ENCODE data around the gene CDK5R1.

CDK5R1 gene

GRCh38 chr17:32475258-32475657 is 11.5 kb upstream of the CDK5R1 start:
- no peak for DNase-seq

- no peak for DNase-seq
Observed at GRCh38 chr17:32477220-32477619, 9.6 kb upstream of the CDK5R1 start.

GRCh38 chr17:32479074-32479617 is 7.6 kb upstream of the CDK5R1 start:
- DNase-seq = no peak

GRCh38 chr17:32481193-32481592 is 5.6 kb upstream of the CDK5R1 start:
- DNase-seq = no peak

- no peak for DNase-seq
Observed at GRCh38 chr17:32482568-32483320, 4.0 kb upstream of the CDK5R1 start.

- peak; percentile 68 for DNase-seq
Observed at GRCh38 chr17:32483451-32484019, 3.3 kb upstream of the CDK5R1 start.

GRCh38 chr17:32484041-32484461 is 2.7 kb upstream of the CDK5R1 start:
- no peak for DNase-seq

- no peak for DNase-seq
Observed at GRCh38 chr17:32484628-32485027, 2.2 kb upstream of the CDK5R1 start.

GRCh38 chr17:32485261-32486110 is 1.3 kb upstream of the CDK5R1 start:
- no peak for DNase-seq

- peak; percentile 74 for DNase-seq
Observed at GRCh38 chr17:32486111-32486700, 587 bp upstream of the CDK5R1 start.

GRCh38 chr17:32487473-32488176 is 832 bp downstream of the CDK5R1 start:
- DNase-seq = no peak

GRCh38 chr17:32488177-32488542 is 1.4 kb downstream of the CDK5R1 start:
- no peak for DNase-seq

- DNase-seq = no peak
Observed at GRCh38 chr17:32488604-32489180, 1.9 kb downstream of the CDK5R1 start.

- no peak for DNase-seq
Observed at GRCh38 chr17:32489320-32490100, 2.7 kb downstream of the CDK5R1 start.

- no peak for DNase-seq
Observed at GRCh38 chr17:32490101-32490482, 3.3 kb downstream of the CDK5R1 start.

GRCh38 chr17:32491371-32492263 is 4.8 kb downstream of the CDK5R1 start:
- DNase-seq = no peak

- no peak for DNase-seq
Observed at GRCh38 chr17:32492264-32492589, 5.4 kb downstream of the CDK5R1 start.

GRCh38 chr17:32492648-32493289 is 6.0 kb downstream of the CDK5R1 start:
- DNase-seq = no peak

GRCh38 chr17:32493571-32493970 is 6.8 kb downstream of the CDK5R1 start:
- no peak for DNase-seq

GRCh38 chr17:32493976-32494513 is 7.3 kb downstream of the CDK5R1 start:
- no peak for DNase-seq
